K562 (cell line): ENCODE data around the gene IKZF4. TPM values are rescaled to one million over a fixed set of nuclear protein-coding genes. Genes with fewer than 3 reads are reported as not detected.

Experiments used
- ATF2 ChIP-seq: sonication (generic); formaldehyde crosslinking; IDR thresholded peaks from 2 replicates; pipeline ENCODE4 v1.8.1; 2022; ENCODE audit warnings: missing genetic modification reagents
- BRF2 ChIP-seq: IDR thresholded peaks from 3 replicates; pipeline ENCODE4 v1.6.1; 2011; ENCODE audit warnings: borderline replicate concordance, mild to moderate bottlenecking; ENCODE audit not compliant: insufficient read length, insufficient read depth
- C11orf30 ChIP-seq: fragments of 450-650 bp; IDR thresholded peaks from 2 replicates; pipeline ENCODE4 v1.6.1; 2016; ENCODE audit warnings: low read depth, mild to moderate bottlenecking
- CAMTA2 ChIP-seq: fragments of 250-450 bp; sonication (Bioruptor Pico); conservative IDR thresholded peaks from 2 replicates; pipeline ENCODE4 v1.5.1; 2022
- CBX5 ChIP-seq: IDR thresholded peaks from 2 replicates; pipeline ENCODE4 v1.6.1; 2014; ENCODE audit warnings: low read depth, borderline replicate concordance
- DIDO1 ChIP-seq: fragments of 450-650 bp; IDR thresholded peaks from 2 replicates; pipeline ENCODE4 v1.6.1; 2016; ENCODE audit warnings: low read depth, missing biosample characterization, missing genetic modification characterization
- ETV5 ChIP-seq: sonication (generic); formaldehyde crosslinking; IDR thresholded peaks from 2 replicates; pipeline ENCODE4 v1.4.0; 2020; ENCODE audit warnings: low read depth, mild to moderate bottlenecking, missing genetic modification reagents
- IRF9 ChIP-seq: fragments of 450-650 bp; IDR thresholded peaks from 2 replicates; pipeline ENCODE4 v1.6.1; 2016; ENCODE audit warnings: missing biosample characterization, missing genetic modification characterization
- SMAD3 ChIP-seq: fragments of 450-650 bp; formaldehyde crosslinking; conservative IDR thresholded peaks from 2 replicates; pipeline ENCODE4 v1.4.0; 2020; ENCODE audit warnings: mild to moderate bottlenecking
- ZNF3 ChIP-seq: fragments of 250-450 bp; sonication (Bioruptor Pico); IDR thresholded peaks from 2 replicates; pipeline ENCODE4 v1.5.0; 2021; ENCODE audit warnings: mild to moderate bottlenecking, moderate library complexity
- ZNF318 ChIP-seq, 2 experiments: fragments of 450-650 bp; IDR thresholded peaks; 2 replicates each; pipeline ENCODE4 v1.6.1; 2016; ENCODE audit warnings: mild to moderate bottlenecking in 2 of 2, borderline replicate concordance in 1 of 2, low read depth in 1 of 2, moderate library complexity in 1 of 2
- ZNF384 ChIP-seq: IDR thresholded peaks from 2 replicates; pipeline ENCODE4 v1.6.1; 2012; ENCODE audit warnings: low read depth, low read length, improper control_type of control experiment
- ZNF76 ChIP-seq: fragments of 250-450 bp; sonication (Bioruptor Pico); IDR thresholded peaks from 2 replicates; pipeline ENCODE4 v1.4.0; 2020; ENCODE audit warnings: mild to moderate bottlenecking, moderate library complexity, borderline replicate concordance
- polyA plus RNA-seq, 8 experiments: library from polyadenylated mRNA; depleted of rRNA in 4 of 8; stranded (reverse) in 5 of 8; unstranded in 3 of 8; fragments of >200 nt; fragmentation: Nextera tagmentation in 2 of 8; fragmentation: Illumina TruSeq in 1 of 8; extraction: Ambion mirVana in 2 of 8; extraction: Trizol in 1 of 8; gene quantifications; 2 replicates each; pipeline versions ENCODE4 v1.2.1 to v1.2.3, GENCODE V29; 2011 to 2014; ENCODE audit warnings: inconsistent platforms in 1 of 8, missing spikeins in 1 of 8
- total RNA-seq, 7 experiments: library from RNA; depleted of rRNA in 6 of 7; stranded (reverse); fragments of >200 nt in 6 of 7; fragmentation: Illumina TruSeq in 2 of 7; extraction: Trizol in 2 of 7; gene quantifications; 2 replicates each; pipeline versions ENCODE4 v1.2.1 to v1.2.3, GENCODE V29; 2011 to 2021; ENCODE audit warnings: low replicate concordance in 1 of 7

The IKZF4 gene
- total and polyA plus RNA-seq, 9 of the 15 experiments (the other 6 are each of a cell fraction or from before 2014, with no cell fraction given), result 1.9 to 16.3 (median 3.6) TPM

DNA sequence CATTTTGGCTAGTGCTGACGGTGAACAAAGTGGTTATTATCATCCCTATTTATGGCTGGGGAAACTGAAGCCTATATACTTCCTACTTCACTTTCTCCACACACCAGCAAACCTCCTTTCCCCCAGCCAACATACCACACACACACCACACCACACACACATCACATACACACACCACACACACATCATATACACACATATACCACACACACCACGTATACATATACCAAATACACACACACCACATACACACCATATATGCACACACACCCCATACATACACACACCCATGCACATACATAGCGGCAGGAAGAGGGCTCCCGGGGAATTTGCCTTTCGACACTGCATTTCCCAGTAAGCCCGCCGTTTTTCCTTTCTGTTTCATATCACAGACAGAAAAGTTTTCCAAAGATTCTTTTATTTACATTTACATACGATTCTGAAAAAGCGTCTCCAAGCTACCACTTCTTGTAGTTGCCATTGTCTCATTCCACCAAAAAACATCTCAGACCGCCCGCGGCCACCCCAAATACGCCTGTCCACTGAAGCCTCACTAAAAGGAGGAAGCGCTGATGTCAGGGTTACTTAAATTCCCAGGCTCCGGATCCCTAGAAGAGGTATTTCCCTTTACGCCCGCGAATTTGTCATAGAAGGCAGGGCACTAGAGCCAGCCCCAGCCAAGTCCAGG lies 47.8 kb upstream of the IKZF4 start (continued):
- TF ChIP-seq ZNF318 (IDR thresholded peaks at IDR 0.05; ENCODE audit: borderline replicate concordance in 1 of 2, low read depth in 1 of 2) (peak in 1 of 2 experiments; percentile 54; a peak in 1 of 4 replicates), DIDO1 (tag) (no peak), ATF2 (no peak), ZNF384 (no peak), BRF2 (no peak), ZNF76 (CRISPR knock-in tag) (no peak), CBX5 (no peak), ETV5 (CRISPR knock-in tag) (0 out of 2 replicates have a peak, but pooled peaks have one; percentile 45), SMAD3 (CRISPR knock-in tag) (no peak), ZNF3 (CRISPR knock-in tag) (no peak), C11orf30 (peak; percentile 40; the same call in 1 of the 2 replicates), CAMTA2 (CRISPR knock-in tag) (no peak), IRF9 (0 out of 2 replicates have a peak, but pooled peaks have one; percentile 29)
